GM18517 (cell line): Measurements from ENCODE around the gene CRYBA4.
"Not testable (repeated sequence)": the region's sequence is repeated elsewhere in the genome, so short reads cannot be mapped to it uniquely, and the experiment has no call there.

Source experiments
- ATAC-seq: cut with Tn5 transposase; IDR thresholded peaks from one replicate; pipeline ENCODE4 v1.9.1; 2021; ENCODE audit warnings: mild to moderate bottlenecking, moderate library complexity; ENCODE audit not compliant: unreplicated experiment

CRYBA4 gene

GRCh38 chr22:26593763-26594162 lies 28.0 kb upstream of the CRYBA4 start:
- ATAC-seq, result no peak

DNA sequence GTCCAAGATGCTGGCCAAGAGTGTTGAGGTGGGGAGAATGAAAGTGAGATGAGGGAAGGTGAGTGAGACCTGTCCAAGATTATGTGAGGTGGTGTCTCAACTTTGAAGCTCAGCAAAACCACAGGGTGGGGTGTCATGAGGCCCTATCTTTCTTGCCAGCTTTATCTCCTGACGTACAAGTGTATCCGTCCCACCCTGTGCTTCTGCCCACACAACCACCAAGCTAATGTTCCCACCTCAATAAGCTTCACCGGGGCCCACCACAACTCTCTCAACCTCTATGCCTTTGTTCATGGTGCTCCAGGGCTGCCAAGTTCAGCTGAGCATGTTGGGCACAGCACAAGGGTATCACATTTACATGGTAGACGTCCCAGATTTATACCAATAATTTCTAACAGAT lies 24.7 kb upstream of the CRYBA4 start:
- no peak for ATAC-seq

- no peak for ATAC-seq
Observed at GRCh38 chr22:26597480-26597879, 24.3 kb upstream of the CRYBA4 start.

DNA sequence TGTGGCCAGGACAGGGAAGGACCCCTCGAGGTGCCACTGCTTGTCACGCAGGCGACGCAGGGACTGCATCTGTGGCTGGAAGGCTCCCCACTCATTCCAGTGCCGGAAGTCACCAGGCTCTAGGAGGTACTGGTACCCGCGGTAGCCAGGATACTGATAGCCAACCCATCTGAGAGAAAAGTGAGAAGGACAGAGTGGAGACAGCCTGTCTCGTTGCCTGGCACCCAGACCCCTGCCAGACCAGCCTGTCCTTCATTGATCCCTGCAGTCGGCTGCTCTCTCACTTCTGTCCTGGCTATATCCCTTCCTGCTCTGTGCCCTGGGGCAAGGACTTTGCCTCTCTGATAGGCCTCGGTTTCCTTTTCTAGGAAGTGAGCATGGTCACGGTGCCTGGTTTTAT lies 22.3 kb upstream of the CRYBA4 start:
- ATAC-seq, result no peak

DNA sequence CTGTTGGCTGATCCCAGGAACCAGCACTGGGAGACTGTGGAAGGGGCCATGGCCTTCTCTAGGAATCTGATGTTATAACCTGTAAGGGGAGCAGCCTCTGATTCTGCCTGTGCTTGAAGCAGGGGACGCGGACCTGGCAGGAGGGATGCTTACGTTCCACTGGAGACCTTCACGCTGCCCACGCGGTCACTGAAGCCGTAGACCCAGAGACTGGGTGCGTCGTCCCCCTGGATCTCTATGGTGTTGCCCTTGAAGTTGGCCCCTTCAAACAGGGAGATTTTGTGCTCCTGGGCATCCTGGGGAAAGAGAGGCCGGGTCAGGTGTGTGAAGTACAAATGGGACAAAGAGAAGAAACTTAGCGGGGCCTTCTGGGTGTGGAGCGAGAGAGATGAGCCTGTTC lies 20.0 kb upstream of the CRYBA4 start:
- ATAC-seq, result no peak

DNA sequence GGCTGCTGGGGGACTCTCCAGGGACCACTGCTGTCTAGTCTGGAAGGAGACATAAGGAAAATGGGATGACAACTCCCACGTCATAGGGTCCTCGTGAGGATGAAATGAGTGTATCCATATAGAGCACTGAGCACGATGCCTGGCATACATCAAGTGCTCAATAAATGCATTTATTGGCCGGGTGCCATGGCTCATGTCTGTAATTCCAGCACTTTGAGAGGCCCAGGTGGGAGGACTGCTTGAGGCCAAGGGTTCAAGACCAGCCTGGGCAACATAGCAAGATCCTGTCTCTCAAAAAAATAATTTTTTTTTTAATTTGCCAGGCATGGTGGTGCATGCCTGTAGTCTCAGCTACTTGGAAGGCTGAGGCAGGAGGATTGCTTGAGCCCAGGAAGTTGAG lies 19.6 kb upstream of the CRYBA4 start:
- ATAC-seq, result no peak

DNA sequence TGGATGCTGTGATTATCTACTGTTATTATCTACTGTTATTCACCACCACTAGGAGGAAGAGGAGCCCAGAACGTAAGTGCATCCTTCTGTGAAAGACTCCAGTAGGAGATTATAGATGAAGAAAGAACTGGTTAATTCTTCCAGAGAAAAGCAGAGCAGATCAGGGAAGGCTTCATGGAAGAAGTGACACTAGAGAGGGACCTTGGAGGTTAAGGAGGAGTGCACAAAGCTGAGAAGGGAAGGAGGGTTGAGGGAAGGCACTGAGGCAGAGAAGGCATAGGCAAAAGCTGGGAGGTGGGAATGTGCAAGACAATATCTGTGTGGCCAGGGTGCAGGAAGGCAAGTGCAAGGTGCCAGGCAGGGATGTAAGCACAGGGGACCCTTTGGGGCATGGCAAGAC lies 17.4 kb upstream of the CRYBA4 start:
- ATAC-seq, result no peak

- ATAC-seq, result no peak
Observed at GRCh38 chr22:26606611-26607010, 15.2 kb upstream of the CRYBA4 start.

- no peak for ATAC-seq
Observed at GRCh38 chr22:26608129-26608528, 13.6 kb upstream of the CRYBA4 start.

GRCh38 chr22:26609287-26609686 lies 12.5 kb upstream of the CRYBA4 start:
- ATAC-seq, result no peak

- peak; percentile 79 for ATAC-seq
Observed at GRCh38 chr22:26610072-26610958, 11.4 kb upstream of the CRYBA4 start.

- no peak for ATAC-seq
Observed at GRCh38 chr22:26610996-26611395, 10.8 kb upstream of the CRYBA4 start.

DNA sequence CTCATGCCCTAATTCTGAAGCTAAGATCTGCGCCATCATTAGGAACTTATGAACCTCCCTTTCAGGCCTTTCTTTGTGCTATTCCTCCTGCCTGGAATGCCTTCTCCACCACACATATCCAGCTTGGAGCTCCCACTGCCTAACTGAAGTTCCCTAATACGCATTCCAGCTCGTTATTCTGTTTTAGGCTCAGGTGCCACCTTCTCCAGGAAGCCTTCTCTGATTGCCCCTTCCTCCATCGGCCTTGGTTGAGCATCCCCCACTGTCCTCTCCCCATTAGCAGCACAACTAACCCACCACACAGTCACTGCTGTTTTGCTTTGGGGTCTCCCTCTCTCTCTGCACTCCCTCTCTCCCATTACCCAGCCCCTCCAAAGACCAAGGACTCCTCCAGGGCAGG lies 9.1 kb upstream of the CRYBA4 start:
- no peak for ATAC-seq

DNA sequence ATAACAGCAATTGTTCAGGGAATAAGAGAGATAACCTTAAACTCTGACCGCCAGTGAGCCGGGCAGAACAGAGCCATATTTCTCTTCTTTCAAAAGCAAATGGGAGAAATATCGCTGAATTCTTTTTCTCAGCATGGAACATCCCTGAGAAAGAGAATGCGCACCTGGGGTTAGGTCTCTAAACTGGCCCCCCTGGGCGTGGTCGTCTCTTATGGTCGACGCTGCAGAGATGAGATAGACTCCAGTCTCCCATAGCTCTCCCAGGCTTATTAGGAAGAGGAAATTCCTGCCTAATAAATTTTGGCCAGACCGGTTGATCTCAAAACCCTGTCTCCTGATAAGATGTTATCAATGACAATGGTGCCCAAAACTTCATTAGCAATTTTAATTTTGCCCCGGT lies 8.0 kb upstream of the CRYBA4 start:
- not testable (repeated sequence) for ATAC-seq

DNA sequence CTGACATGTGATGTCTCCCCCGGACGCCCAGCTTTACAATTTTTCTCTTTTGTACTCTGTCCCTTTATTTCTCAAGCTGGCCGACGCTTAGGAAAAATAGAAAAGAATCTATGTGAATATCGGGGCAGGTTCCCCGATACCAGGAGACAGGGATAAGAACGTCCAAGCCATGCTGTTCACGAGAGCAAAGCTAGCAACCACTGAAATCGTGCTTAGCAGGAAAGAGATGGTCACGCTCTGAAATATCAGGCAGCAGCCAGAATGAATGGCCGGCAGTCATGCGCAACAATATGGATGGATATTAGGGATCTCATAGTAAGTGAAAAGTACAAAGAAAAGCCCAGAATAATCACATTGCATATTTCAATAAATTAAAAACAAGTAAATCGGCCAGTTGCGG lies 7.4 kb upstream of the CRYBA4 start:
- ATAC-seq, result no peak

GRCh38 chr22:26615149-26615548 lies 6.6 kb upstream of the CRYBA4 start:
- no peak for ATAC-seq

DNA sequence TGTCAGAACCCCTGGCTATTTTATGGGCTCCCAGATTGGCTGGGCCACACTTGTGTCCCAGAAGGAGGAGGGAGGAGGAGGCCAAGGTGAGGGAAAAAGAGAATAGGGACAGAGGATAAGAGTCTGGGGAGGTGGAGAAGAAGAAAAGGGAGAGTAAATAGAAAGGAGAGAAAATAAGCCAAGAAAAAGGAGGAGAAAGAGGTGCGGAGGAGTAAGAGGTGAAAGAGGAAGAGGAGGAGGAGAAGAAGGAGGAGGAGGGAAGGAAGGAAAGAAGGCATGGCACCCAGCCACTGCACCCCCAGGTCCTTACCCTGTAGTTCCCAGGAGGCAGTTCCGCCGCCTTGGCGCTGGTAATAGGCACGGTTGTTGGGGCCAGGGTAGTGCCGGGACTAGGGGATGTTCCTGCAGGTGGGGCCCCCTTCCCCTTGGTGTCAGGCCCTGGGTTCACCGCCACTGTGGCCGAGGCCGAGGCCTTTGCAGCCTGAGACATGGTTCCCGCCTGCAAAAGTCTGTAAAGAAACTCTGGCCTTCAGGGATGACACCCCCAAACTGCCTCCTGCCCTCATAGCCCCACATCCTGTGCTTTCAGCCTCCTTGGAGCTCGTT lies 5.8 kb upstream of the CRYBA4 start:
- ATAC-seq, result no peak

GRCh38 chr22:26616650-26617049 lies 5.1 kb upstream of the CRYBA4 start:
- no peak for ATAC-seq

GRCh38 chr22:26617271-26618199 lies 4.2 kb upstream of the CRYBA4 start, which contains the start of gene CRYBB1:
Gene CRYBB1 (minus strand): TSS chr22:26618027. CDS start chr22:26616319, 1,708 bp downstream.
- ATAC-seq, result no peak

GRCh38 chr22:26618455-26618854 lies 3.3 kb upstream of the CRYBA4 start:
- ATAC-seq, result no peak

- no peak for ATAC-seq
Observed at GRCh38 chr22:26619510-26619909, 2.3 kb upstream of the CRYBA4 start.
